DOHH2 (cell line): ENCODE results near the gene HAPSTR1.

Experiments
- EZH2phosphoT487 ChIP-seq: fragments of 200-600 bp; sonication (generic); IDR thresholded peaks from 2 replicates; pipeline ENCODE4 v1.6.1; 2017; ENCODE audit warnings: borderline replicate concordance, mild to moderate bottlenecking, antibody characterized with exemption, low read length, moderate library complexity, mixed read lengths
- TF ChIP-seq, protein P1 (sequence below): fragments of 200-600 bp; sonication (generic); IDR thresholded peaks from one replicate; pipeline ENCODE4 v1.5.1; 2014; ENCODE audit warnings: antibody characterized with exemption, mild to moderate bottlenecking, low read depth, low read length; ENCODE audit not compliant: poor library complexity, severe bottlenecking

DNA sequence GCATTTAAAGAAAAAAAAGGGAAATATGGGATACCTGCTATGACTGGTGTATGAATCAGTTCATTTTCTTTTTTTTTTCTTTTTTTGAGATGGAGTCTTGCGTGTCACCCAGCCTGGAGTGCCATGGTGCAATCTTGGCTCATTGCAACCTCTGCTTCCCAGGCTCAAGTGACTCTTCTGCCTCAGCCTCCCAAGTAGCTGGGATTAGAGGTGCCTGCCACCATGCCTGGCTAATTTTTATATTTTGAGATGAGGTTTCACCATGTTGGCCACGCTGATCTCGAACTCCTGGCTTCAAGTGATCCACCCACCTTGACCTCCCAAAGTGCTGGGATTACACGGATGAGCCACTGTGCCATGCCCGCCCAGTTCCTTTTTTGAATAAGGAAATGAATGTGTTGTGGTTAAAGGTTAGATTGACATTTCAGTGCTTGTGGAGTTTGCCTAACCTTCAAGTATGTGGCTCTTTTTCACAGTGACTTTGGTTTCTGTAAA is 7.7 kb downstream of the HAPSTR1 start:
- TF ChIP-seq, protein P1, sequence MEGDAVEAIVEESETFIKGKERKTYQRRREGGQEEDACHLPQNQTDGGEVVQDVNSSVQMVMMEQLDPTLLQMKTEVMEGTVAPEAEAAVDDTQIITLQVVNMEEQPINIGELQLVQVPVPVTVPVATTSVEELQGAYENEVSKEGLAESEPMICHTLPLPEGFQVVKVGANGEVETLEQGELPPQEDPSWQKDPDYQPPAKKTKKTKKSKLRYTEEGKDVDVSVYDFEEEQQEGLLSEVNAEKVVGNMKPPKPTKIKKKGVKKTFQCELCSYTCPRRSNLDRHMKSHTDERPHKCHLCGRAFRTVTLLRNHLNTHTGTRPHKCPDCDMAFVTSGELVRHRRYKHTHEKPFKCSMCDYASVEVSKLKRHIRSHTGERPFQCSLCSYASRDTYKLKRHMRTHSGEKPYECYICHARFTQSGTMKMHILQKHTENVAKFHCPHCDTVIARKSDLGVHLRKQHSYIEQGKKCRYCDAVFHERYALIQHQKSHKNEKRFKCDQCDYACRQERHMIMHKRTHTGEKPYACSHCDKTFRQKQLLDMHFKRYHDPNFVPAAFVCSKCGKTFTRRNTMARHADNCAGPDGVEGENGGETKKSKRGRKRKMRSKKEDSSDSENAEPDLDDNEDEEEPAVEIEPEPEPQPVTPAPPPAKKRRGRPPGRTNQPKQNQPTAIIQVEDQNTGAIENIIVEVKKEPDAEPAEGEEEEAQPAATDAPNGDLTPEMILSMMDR, result no peak
- no peak for TF ChIP-seq EZH2phosphoT487
